ENCODE data around the gene RBM15.

- TF ChIP-seq CTCF (IDR thresholded peaks at IDR 0.05), result 0 out of 2 replicates have a peak, but pooled peaks have one; percentile 7
- peak; percentile 56 for TF ChIP-seq POLR2AphosphoS5 (IDR thresholded peaks at IDR 0.05; ENCODE audit: low read depth, low read length)
- TF ChIP-seq REST (IDR thresholded peaks at IDR 0.05; ENCODE audit: insufficient read depth in 1 of 2, low read depth in 2 of 2, low read length in 1 of 2), result no peak
- no peak for TF ChIP-seq TCF7L2 (IDR thresholded peaks at IDR 0.05; ENCODE audit: low read depth, low read length)
These were observed 430 bp downstream of the RBM15 start for GRCh38 chr1:110339407-110340206.
